Measurements from ENCODE around the gene EPN2. TPM values are rescaled to one million over a fixed set of nuclear protein-coding genes. Genes with fewer than 3 reads are reported as not detected.

The EPN2 gene
- total RNA-seq, 2 experiments from 2014 or later, result 3.2 to 4.6 TPM

GRCh38 chr17:19260958-19261357 is 23.8 kb downstream of the EPN2 start:
- Mint-ChIP-seq H3K9me3 (no peaks in the 10 kb centered on the region), H3K36me3 (ENCODE audit: low read depth) (no peaks in the 10 kb centered on the region), H3K4me1 (ENCODE audit: low read depth) (no peaks in the 10 kb centered on the region), H3K27ac (no peak overlapping the region), H3K27me3 (peaks cover 12% of the 10 kb centered on the region), H3K4me3 (no peak overlapping the region)
- POLR2A ChIA-PET, result no interaction called here
- no peak for TF ChIP-seq CTCF (IDR thresholded peaks at IDR 0.05)
- ATAC-seq (no peak), DNase-seq (no peak)
- intact Hi-C loops (cut with micrococcal nuclease), result no loop called here
- CTCF ChIA-PET, result no interaction called here

GRCh38 chr17:19261426-19261825 is 24.3 kb downstream of the EPN2 start:
- Mint-ChIP-seq H3K9me3 (no peaks in the 10 kb centered on the region), H3K4me3 (no peak overlapping the region), H3K27me3 (peaks cover 12% of the 10 kb centered on the region), H3K36me3 (ENCODE audit: low read depth) (no peaks in the 10 kb centered on the region), H3K4me1 (ENCODE audit: low read depth) (no peaks in the 10 kb centered on the region), H3K27ac (no peak overlapping the region)
- POLR2A ChIA-PET, result no interaction called here
- CTCF ChIA-PET, result no interaction called here
- no peak for TF ChIP-seq CTCF (IDR thresholded peaks at IDR 0.05)
- ATAC-seq, result no peak
- intact Hi-C loops (cut with micrococcal nuclease), result no loop called here
- DNase-seq, result no peak

GRCh38 chr17:19262650-19263631 is 25.8 kb downstream of the EPN2 start:
- H3K27ac Mint-ChIP-seq, result no peak overlapping the region
- no peak for ATAC-seq
- POLR2A ChIA-PET, result no interaction called here
- CTCF ChIA-PET, result no interaction called here
- no peaks in the 10 kb centered on the region for H3K4me1 Mint-ChIP-seq (ENCODE audit: low read depth)
- intact Hi-C loops (cut with micrococcal nuclease), result no loop called here
- no peak for DNase-seq
- H3K36me3 Mint-ChIP-seq (ENCODE audit: low read depth), result no peaks in the 10 kb centered on the region
- no peak overlapping the region for H3K4me3 Mint-ChIP-seq
- no peaks in the 10 kb centered on the region for H3K9me3 Mint-ChIP-seq
- peaks cover 10% of the 10 kb centered on the region for H3K27me3 Mint-ChIP-seq
- TF ChIP-seq CTCF (IDR thresholded peaks at IDR 0.05), result no peak

GRCh38 chr17:19263641-19264051 is 26.5 kb downstream of the EPN2 start:
- CTCF ChIA-PET, result no interaction called here
- ATAC-seq (no peak), DNase-seq (no peak)
- Mint-ChIP-seq H3K4me3 (no peak overlapping the region), H3K27ac (no peak overlapping the region), H3K9me3 (no peaks in the 10 kb centered on the region), H3K4me1 (ENCODE audit: low read depth) (no peaks in the 10 kb centered on the region), H3K36me3 (ENCODE audit: low read depth) (no peaks in the 10 kb centered on the region), H3K27me3 (peaks cover 9% of the 10 kb centered on the region)
- intact Hi-C loops (cut with micrococcal nuclease), result no loop called here
- POLR2A ChIA-PET, result no interaction called here
- no peak for TF ChIP-seq CTCF (IDR thresholded peaks at IDR 0.05)

GRCh38 chr17:19264268-19264667 is 27.1 kb downstream of the EPN2 start:
- CTCF ChIA-PET, result no interaction called here
- intact Hi-C loops (cut with micrococcal nuclease), result no loop called here
- Mint-ChIP-seq H3K9me3 (no peaks in the 10 kb centered on the region), H3K36me3 (ENCODE audit: low read depth) (no peaks in the 10 kb centered on the region), H3K4me3 (no peak overlapping the region), H3K27me3 (peaks cover 9% of the 10 kb centered on the region), H3K27ac (no peak overlapping the region), H3K4me1 (ENCODE audit: low read depth) (no peaks in the 10 kb centered on the region)
- POLR2A ChIA-PET, result interaction anchor here (0.6 kb wide), 1 partner anchor 10 kb away, joined by 3 read pairs; no protein-coding TSS in a partner anchor
- no peak for TF ChIP-seq CTCF (IDR thresholded peaks at IDR 0.05)
- DNase-seq (no peak), ATAC-seq (no peak)

Data from activated CD8-positive, alpha-beta T cell treated with anti-CD3 and anti-CD28 coated beads for 36 hours (primary cell).